DMS53 (cell line): Measurements from ENCODE around the gene GPR18.

Experiments used
- DNase-seq: peaks from one replicate; lab custom pipeline; 2025; lab: John Stamatoyannopoulos, UW

The GPR18 gene

DNA sequence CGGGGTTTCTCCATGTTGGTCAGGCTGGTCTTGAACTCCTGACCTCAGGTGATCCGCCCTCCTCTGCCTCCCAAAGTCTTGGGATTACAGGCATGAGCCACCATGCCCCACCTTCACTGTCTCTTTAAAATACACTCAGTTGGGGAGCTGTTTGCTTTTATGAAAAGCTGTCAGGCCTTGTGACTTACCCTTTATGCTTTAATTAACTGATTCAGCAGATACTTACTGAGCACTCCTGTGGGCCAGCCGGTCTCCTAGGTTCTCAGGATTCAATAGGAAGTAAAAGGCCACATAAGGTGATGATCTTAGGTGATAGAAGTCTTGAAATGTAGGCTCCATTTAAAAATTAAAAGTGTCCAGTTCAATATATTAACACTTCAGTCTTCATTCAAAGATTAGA, 50.0 kb downstream of the GPR18 start:
- no peak for DNase-seq

DNA sequence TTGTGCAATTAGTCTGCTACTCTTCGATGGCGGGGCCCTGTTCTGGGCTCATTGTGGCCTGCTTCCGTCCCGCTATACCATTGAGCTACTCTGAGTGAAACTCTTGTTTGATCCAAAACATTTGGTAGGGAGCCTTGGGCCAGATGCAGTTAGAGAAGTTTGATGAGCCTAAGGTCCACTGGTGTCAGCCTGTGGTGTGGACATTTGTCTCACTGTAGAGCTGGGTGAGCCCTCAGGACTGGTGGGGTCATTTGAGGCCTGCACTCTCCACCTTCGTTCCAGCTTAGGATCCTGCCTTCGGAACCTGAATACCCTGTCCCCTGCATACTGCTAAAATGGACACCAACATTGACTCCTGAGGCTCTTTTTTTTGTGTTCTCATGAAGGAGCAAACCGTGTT, 50.7 kb downstream of the GPR18 start:
- DNase-seq, result no peak

DNA sequence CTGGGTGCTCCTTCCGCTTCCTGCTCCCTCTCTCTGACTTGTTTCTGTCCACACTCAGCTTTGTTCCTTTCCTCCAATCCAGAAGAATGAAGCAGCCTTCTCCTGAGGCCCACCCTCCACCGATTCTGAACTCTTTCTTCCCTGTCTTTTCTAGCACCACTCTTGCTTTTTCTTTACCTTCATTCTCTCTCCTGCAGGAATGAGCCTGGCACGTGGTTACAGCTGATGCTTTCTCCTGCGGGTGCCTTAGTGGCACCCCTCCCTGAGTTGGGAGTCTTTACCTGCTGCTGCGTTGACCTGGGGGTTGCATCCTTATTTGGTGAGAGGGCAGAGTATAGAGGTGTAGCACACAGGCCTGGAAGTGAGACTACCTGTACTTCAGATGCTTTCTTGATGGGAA, 51.3 kb downstream of the GPR18 start:
- DNase-seq, result no peak

DNA sequence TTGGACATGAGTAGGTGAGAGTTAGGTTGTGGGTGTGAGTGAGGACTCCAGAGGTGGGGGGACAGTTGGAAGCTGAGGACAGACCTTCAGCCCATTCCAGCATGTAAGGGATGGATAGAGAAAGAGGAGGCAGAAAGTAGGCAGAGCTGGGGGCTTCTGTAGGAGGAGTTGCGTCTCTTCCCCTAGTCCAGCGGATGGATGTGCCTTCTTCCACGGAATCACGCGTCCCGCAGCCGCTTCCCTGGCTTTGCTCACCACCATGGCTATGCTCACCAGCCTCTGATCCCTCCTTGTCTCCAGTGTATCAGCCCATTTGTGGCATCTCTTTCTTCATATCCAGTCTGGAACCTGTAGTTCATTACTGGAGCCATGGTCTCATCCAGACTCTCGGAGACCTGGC, 52.0 kb downstream of the GPR18 start:
- no peak for DNase-seq

DNA sequence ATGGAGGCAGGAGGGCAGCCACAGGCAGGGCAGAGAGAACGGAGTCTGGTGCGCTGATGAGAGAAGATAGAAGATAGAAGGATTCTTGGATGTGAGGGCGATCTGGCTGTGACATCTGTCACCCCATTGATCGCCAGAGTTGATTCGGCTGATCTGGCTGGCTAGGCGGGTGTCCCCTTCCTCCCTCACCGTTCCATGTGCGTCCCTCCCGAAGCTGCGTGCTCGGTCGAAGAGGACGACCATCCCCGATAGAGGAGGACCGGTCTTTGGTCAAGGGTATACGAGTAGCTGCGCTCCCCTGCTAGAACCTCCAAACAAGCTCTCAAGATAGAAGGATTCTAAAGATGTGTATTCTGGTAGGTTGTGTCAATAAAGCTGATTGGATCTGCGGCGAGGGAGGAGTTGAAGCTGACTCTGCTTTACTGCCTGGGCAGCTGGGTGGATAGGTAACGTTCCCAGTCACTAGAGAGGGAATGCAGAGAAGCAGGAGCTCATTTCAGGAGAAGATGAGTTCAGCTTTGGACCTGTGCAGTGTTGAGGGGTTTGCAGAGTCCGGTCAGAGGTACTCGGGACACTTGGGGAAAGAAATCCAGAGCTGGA, 52.5 kb downstream of the GPR18 start:
- no peak for DNase-seq
